Measurements from ENCODE around the gene SOCS3. TPM values are rescaled to one million over a fixed set of nuclear protein-coding genes. Genes with fewer than 3 reads are reported as not detected.
"Not testable (repeated sequence)": the region's sequence is repeated elsewhere in the genome, so short reads cannot be mapped to it uniquely, and the experiment has no call there.

The SOCS3 gene
- total and polyA plus RNA-seq, 10 of the 15 experiments (the other 5 are each of a cell fraction or from before 2014, with no cell fraction given), result 0.05 to 3.9 (median 1.0) TPM

- H3K9ac ChIP-seq (ENCODE audit: control insufficient read depth, insufficient read depth, low read length), result no peak overlapping the region
- ChIA-PET RAD21 (ENCODE audit: unreplicated experiment) (no interaction called here), SMC1A (ENCODE audit: uncharacterized antibody, unreplicated experiment) (no interaction called here), CTCF (no interaction called here), POLR2A (no interaction called here)
- DNase-seq (ENCODE audit: low read depth, low spot score) (no peak), FAIRE-seq (no peak), ATAC-seq (no peak)
- H4K20me1 ChIP-seq (ENCODE audit: control insufficient read depth, insufficient read depth), result no peaks in the 10 kb centered on the region
- in situ Hi-C loops (cut with MboI) (no loop called here), intact Hi-C loops (cut with micrococcal nuclease; ENCODE audit: unreplicated experiment) (no loop called here)
- peaks cover 19% of the 10 kb centered on the region for H3K4me1 ChIP-seq (ENCODE audit: control insufficient read depth, insufficient read depth, low read length)
- H3K79me2 ChIP-seq (ENCODE audit: control insufficient read depth, insufficient read depth, low read length), result no peaks in the 10 kb centered on the region
- WGBS (ENCODE audit: insufficient coverage, insufficient replicate concordance, low lambda C conversion rate, missing lambda C conversion rate), result 6% methylated on average over 4 of the region's 4 CpGs
- H2AFZ ChIP-seq (ENCODE audit: control insufficient read depth, low read depth, low read length), result no peak overlapping the region
- no peaks in the 10 kb centered on the region for H3K9me3 ChIP-seq (replicated peaks; ENCODE audit: control insufficient read depth, insufficient read depth, low read length)
- H3K36me3 ChIP-seq (ENCODE audit: control insufficient read depth in 2 of 2, insufficient read depth in 2 of 2, low read length in 1 of 2), result no peaks in the 10 kb centered on the region
- H3K27me3 ChIP-seq (replicated peaks in 1 of 2; ENCODE audit: control insufficient read depth in 2 of 2, insufficient read depth in 2 of 2, low read length in 1 of 2), result no peaks in the 10 kb centered on the region
- H3K27ac ChIP-seq (ENCODE audit: control insufficient read depth, insufficient read depth), result no peak overlapping the region
- TF ChIP-seq CBX3 (IDR thresholded peaks at IDR 0.05; ENCODE audit: borderline replicate concordance, low read depth), result no peak
- no peak overlapping the region for H3K4me2 ChIP-seq (ENCODE audit: control insufficient read depth, insufficient read depth)
- no peak overlapping the region for H3K4me3 ChIP-seq
- BruUV-seq (replicated peaks), result no TSS peak
Observed at GRCh38 chr17:78332991-78333390, 26.9 kb downstream of the SOCS3 start.

GRCh38 chr17:78331355-78331754 lies 28.5 kb downstream of the SOCS3 start:
- H3K79me2 ChIP-seq (ENCODE audit: control insufficient read depth, insufficient read depth, low read length); H2AFZ ChIP-seq (ENCODE audit: control insufficient read depth, low read depth, low read length); in situ Hi-C loops (cut with MboI); RAD21 ChIA-PET (ENCODE audit: unreplicated experiment); H3K9me3 ChIP-seq (replicated peaks; ENCODE audit: control insufficient read depth, insufficient read depth, low read length); H4K20me1 ChIP-seq (ENCODE audit: control insufficient read depth, insufficient read depth); intact Hi-C loops (cut with micrococcal nuclease; ENCODE audit: unreplicated experiment); H3K9ac ChIP-seq (ENCODE audit: control insufficient read depth, insufficient read depth, low read length); ATAC-seq; DNase-seq (ENCODE audit: low read depth, low spot score); H3K4me3 ChIP-seq; H3K4me2 ChIP-seq (ENCODE audit: control insufficient read depth, insufficient read depth); FAIRE-seq; H3K27ac ChIP-seq (ENCODE audit: control insufficient read depth, insufficient read depth); CTCF ChIA-PET; BruUV-seq (replicated peaks); H3K4me1 ChIP-seq (ENCODE audit: control insufficient read depth, insufficient read depth, low read length); H3K36me3 ChIP-seq (ENCODE audit: control insufficient read depth in 2 of 2, insufficient read depth in 2 of 2, low read length in 1 of 2); H3K27me3 ChIP-seq (replicated peaks in 1 of 2; ENCODE audit: control insufficient read depth in 2 of 2, insufficient read depth in 2 of 2, low read length in 1 of 2): not testable (repeated sequence)
- ChIA-PET POLR2A (interaction anchor here (0.6 kb wide), 1 partner anchor 16 kb away, joined by 6 read pairs; no protein-coding TSS in a partner anchor), SMC1A (ENCODE audit: uncharacterized antibody, unreplicated experiment) (interaction anchor here (0.6 kb wide), 1 partner anchor 220 kb away, joined by 4 read pairs; no protein-coding TSS in a partner anchor)
- WGBS (ENCODE audit: insufficient coverage, insufficient replicate concordance, low lambda C conversion rate, missing lambda C conversion rate), result 54% methylated on average over 11 of the region's 12 CpGs
